AG10803 (cell line): ENCODE data around the gene CNMD.

Experiments used
- DNase-seq: peaks from one replicate; pipeline ENCODE4 v3.0.0; 2010; ENCODE audit warnings: low read depth
- H3K4me3 ChIP-seq: 2 replicates; pipeline ENCODE4 v1.5.1; 2011; ENCODE audit warnings: mild to moderate bottlenecking, low read length, control low read depth
- TF ChIP-seq, protein P1 (sequence below): conservative IDR thresholded peaks from 2 replicates; pipeline ENCODE4 v1.5.1; 2011; ENCODE audit warnings: mild to moderate bottlenecking, low read length, control low read depth, inconsistent platforms

The CNMD gene

DNA sequence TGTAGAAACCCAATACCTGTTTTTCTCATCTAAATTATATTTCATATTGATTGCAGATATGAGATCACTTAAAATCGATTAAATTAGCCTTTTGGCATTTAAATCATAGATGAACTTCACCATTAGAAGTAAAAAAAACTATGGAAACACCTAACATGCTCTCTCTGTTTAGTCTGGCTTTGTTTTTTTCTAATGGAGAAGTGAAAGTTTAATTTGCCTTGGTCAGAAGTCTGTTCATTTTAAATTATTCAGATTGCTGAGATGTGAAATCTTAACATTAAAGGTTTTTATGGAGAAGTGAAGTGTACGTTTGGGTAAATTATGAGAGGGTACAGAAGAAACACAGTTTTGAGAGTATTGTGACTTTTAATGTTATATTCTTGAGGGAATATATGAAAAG, 80.3 kb downstream of the CNMD start:
- no peak overlapping the region for H3K4me3 ChIP-seq
- no peak for DNase-seq
- TF ChIP-seq, protein P1, sequence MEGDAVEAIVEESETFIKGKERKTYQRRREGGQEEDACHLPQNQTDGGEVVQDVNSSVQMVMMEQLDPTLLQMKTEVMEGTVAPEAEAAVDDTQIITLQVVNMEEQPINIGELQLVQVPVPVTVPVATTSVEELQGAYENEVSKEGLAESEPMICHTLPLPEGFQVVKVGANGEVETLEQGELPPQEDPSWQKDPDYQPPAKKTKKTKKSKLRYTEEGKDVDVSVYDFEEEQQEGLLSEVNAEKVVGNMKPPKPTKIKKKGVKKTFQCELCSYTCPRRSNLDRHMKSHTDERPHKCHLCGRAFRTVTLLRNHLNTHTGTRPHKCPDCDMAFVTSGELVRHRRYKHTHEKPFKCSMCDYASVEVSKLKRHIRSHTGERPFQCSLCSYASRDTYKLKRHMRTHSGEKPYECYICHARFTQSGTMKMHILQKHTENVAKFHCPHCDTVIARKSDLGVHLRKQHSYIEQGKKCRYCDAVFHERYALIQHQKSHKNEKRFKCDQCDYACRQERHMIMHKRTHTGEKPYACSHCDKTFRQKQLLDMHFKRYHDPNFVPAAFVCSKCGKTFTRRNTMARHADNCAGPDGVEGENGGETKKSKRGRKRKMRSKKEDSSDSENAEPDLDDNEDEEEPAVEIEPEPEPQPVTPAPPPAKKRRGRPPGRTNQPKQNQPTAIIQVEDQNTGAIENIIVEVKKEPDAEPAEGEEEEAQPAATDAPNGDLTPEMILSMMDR: no peak
